HUES48 (cell line): Measurements from ENCODE around the gene ACADVL.
A peak's percentile ranks its signal among the peaks of the same experiment; 100 is the strongest.

Source experiments
- H3K27ac ChIP-seq: one replicate; pipeline ENCODE4 v1.7.0; 2013; ENCODE audit warnings: low read depth, low read length, inconsistent platforms
- H3K27me3 ChIP-seq: 2 replicates; pipeline ENCODE4 v1.6.1; 2013; ENCODE audit warnings: mild to moderate bottlenecking, low read length; ENCODE audit not compliant: control insufficient read depth, insufficient read depth
- H3K36me3 ChIP-seq: 2 replicates; pipeline ENCODE4 v1.6.1; 2013; ENCODE audit warnings: low read length; ENCODE audit not compliant: control insufficient read depth, insufficient read depth
- H3K4me1 ChIP-seq: 2 replicates; pipeline ENCODE4 v1.6.1; 2013; ENCODE audit warnings: mild to moderate bottlenecking, low read length; ENCODE audit not compliant: control insufficient read depth, insufficient read depth
- H3K4me3 ChIP-seq: 2 replicates; pipeline ENCODE4 v1.5.1; 2013; ENCODE audit warnings: mild to moderate bottlenecking, low read depth, low read length
- H3K9ac ChIP-seq: 2 replicates; pipeline ENCODE4 v1.6.1; 2013; ENCODE audit warnings: mild to moderate bottlenecking, low read depth, low read length, moderate library complexity
- H3K9me3 ChIP-seq: 2 replicates; pipeline ENCODE4 v1.6.1; 2013; ENCODE audit warnings: low read length; ENCODE audit not compliant: control insufficient read depth, insufficient read depth

The ACADVL gene

DNA sequence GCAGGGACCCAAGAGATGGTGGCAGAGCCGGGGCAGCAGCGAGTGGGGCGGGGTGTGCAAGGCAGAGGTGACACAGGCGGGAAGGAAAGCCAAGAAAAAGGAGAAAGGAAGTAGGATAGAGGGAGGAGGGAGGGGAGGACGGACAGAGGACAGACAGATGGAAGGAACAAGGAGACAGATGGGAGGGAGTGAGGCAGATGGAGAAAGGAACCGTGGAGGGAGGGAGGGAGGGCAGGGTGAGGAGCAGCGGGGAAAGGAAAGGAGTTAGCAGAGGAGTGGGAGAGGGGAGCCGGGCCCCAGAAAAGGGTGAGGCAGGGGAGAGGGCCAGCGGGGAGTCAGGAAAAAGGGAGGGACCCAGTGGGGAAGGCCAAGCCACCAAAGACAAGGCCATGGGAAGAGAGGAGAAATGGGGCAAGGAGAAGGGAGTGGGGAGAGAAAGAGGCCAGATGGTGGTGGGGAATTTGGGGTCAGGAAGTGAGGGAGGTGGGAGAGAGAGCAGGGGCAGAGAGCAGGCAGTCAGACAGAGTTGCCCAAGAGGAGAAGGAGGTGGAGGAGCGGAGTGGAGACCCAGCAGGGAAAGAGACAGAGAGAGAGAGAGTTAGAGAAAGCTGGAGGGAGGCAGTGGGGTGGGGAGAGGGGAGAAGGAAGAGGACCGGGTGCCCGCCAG, 27.3 kb upstream of the ACADVL start:
- Histone ChIP-seq H3K4me3 (no peak overlapping the region), H3K9ac (no peak overlapping the region), H3K9me3 (no peaks in the 10 kb centered on the region), H3K27me3 (no peaks in the 10 kb centered on the region), H3K27ac (no peak overlapping the region), H3K36me3 (peaks cover 62% of the 10 kb centered on the region), H3K4me1 (no peaks in the 10 kb centered on the region)

DNA sequence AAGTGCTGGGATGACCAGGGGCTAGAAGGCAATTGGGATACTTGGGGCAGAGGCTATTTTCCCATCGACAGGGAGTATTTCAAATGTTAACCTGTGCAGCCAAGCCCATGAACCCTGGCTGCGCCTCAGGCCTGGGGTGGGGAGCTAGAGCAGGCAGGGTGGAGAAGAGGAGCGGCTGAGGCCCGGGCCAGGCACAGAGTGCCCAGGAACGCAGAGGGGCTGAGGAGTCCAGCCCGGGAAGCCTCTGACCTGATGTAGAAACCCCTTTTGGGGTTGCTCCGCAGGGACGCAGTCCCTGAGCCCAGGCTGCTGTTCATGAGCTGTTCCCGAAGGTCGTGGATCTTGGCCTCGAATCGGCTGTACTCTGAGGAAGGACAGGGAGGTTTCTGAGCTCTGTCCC, 23.8 kb upstream of the ACADVL start:
- H3K36me3 ChIP-seq = peaks cover 64% of the 10 kb centered on the region
- no peak overlapping the region for H3K4me3 ChIP-seq
- no peak overlapping the region for H3K9ac ChIP-seq
- H3K9me3 ChIP-seq = no peaks in the 10 kb centered on the region
- H3K27me3 ChIP-seq = no peaks in the 10 kb centered on the region
- no peak overlapping the region for H3K27ac ChIP-seq
- H3K4me1 ChIP-seq = no peaks in the 10 kb centered on the region

DNA sequence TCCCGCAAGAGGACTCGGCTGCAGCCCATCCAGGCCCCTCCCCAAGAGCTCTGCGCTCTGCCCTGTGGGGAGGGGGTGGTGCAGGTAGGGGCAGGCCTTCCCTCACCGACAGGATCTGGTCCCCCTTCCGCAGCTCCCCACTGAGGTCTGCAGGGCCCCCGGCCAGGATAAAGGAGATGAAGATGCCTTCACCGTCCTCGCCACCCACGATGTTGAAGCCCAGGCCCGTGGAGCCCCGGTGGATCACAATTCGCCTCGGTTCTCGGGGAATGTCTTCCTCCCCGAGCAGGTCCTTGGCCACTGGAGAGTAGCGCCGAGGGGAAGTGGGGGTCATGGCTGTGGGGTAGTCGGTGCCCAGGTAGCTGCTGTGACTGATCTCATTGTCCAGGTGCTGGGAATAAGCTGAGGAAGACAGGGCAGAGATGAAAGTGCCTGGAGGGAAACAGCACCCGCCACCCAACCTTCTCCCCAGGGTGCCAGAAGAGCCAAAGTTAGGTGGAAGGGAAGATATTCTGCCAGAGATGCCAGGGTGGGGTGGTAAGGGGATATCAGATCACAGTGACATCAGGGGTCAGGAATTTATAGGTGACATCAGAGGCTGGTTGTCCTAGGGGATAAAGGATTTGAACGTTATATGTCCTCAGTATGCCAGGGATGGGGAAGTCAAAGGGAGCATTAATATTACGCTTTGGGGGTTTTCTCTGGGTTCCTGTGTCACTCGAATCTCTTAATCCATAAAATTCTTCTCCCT, 22.9 kb upstream of the ACADVL start:
- Histone ChIP-seq H3K27me3 (no peaks in the 10 kb centered on the region), H3K27ac (no peak overlapping the region), H3K9me3 (no peaks in the 10 kb centered on the region), H3K9ac (no peak overlapping the region), H3K4me3 (no peak overlapping the region), H3K36me3 (peaks cover 64% of the 10 kb centered on the region), H3K4me1 (no peaks in the 10 kb centered on the region)

DNA sequence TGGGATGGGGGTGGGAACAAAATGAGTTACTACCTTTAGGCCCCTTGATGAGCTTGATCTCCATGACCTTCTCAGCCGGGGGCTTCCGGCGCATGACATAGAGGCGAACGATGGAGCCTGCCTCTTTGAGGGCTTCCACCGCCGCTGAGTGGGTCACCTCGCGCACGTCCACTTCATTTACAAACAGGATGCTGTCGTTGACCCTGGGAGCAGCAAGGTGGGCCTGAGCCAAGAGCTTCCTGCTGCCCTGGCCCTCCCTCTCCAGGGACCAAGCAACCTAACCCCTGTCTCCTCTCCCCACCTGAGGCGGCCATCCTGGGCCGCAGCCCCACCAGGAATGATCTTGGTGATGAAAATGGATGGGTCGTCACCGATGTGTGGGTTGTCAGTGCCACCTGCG, 16.3 kb upstream of the ACADVL start:
- H3K9me3 ChIP-seq = no peaks in the 10 kb centered on the region
- no peak overlapping the region for H3K9ac ChIP-seq
- H3K27ac ChIP-seq = no peak overlapping the region
- H3K4me3 ChIP-seq = no peak overlapping the region
- peaks cover 5% of the 10 kb centered on the region; the same call in 1 of the 2 replicates for H3K4me1 ChIP-seq
- peaks cover 37% of the 10 kb centered on the region for H3K36me3 ChIP-seq
- no peaks in the 10 kb centered on the region for H3K27me3 ChIP-seq

DNA sequence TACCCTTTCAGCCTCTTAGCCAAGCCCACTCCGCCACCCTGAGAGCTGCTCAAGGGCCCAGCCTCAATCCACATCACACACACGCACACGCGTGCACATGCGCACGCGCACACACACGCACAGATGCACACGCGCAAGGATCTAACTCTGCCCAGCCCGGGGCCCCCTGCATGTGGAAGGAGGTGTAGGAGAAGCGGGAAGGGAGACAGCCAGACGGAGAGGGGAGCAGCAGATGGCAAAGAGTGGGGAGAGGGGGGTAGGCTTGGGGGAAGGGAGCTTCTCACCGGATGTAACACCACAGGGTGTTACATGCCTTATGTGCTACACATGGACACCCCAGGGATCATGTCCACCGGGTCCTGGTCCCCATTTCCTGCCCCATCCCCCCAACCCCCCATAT, 15.4 kb upstream of the ACADVL start:
- peak overlapping the region; percentile 66 for H3K4me3 ChIP-seq
- no peak overlapping the region for H3K9ac ChIP-seq
- no peaks in the 10 kb centered on the region for H3K9me3 ChIP-seq
- H3K27ac ChIP-seq = peak overlapping the region; percentile 86
- H3K36me3 ChIP-seq = peaks cover 37% of the 10 kb centered on the region
- H3K27me3 ChIP-seq = no peaks in the 10 kb centered on the region
- peaks cover 14% of the 10 kb centered on the region; the same call in 1 of the 2 replicates for H3K4me1 ChIP-seq

DNA sequence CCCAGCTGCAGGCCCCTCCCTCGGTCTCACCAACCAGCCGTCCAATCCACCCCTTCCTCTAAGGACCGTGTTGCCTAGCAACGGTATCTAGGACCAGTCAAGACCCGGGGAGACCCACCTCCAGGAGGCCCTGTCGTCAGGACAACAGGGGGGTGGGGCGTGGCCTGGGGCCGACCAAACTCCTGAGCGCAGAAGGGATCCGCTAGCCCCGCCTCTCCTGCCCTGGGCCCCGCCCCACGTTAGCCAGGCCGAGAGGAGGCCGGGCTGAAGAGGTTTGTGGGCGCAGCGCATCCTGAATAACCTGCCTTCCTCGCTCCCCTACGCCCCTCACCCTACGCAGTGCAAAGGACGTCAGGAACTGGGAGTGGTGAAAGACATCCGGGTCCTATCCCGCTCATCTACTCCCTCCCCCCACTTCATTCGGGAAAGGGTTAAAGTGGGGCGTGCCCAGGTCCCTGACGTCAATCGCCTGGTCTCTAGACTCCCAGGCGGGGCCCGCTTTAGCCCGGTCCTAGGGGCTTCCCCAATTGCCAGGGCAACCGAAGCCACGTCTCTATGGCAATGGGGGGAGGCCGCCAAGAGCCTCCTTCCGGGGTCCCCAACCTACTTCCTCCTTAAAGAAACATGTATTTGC, 14.8 kb upstream of the ACADVL start:
- H3K4me3 ChIP-seq = peak overlapping the region; percentile 66
- peak overlapping the region; percentile 86 for H3K27ac ChIP-seq
- H3K4me1 ChIP-seq = peaks cover 14% of the 10 kb centered on the region
- H3K9me3 ChIP-seq = no peaks in the 10 kb centered on the region
- H3K27me3 ChIP-seq = no peaks in the 10 kb centered on the region
- H3K9ac ChIP-seq = no peak overlapping the region
- peaks cover 36% of the 10 kb centered on the region for H3K36me3 ChIP-seq

DNA sequence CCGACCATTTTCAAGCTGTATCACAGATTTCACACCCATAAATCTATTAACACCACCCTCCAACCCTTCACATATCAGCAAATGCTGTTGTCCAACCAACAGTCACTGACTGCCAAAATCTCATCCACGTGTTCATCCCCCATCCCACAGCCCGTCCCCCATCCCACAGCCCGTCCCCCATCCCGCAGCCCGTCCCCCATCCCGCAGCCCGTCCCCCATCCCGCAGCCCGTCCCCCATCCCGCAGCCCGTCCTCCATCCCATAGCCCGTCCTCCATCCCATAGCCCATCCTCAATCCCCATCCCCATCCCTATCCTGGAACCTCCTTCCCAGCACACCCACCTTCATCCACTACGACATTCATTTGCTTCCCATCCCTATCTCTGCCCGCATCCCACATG, 14.2 kb upstream of the ACADVL start:
- Histone ChIP-seq H3K27me3 (no peaks in the 10 kb centered on the region), H3K4me1 (peaks cover 21% of the 10 kb centered on the region), H3K9me3 (no peaks in the 10 kb centered on the region), H3K27ac (peak overlapping the region; percentile 86), H3K4me3 (peak overlapping the region; percentile 66), H3K9ac (no peak overlapping the region), H3K36me3 (peaks cover 30% of the 10 kb centered on the region)

DNA sequence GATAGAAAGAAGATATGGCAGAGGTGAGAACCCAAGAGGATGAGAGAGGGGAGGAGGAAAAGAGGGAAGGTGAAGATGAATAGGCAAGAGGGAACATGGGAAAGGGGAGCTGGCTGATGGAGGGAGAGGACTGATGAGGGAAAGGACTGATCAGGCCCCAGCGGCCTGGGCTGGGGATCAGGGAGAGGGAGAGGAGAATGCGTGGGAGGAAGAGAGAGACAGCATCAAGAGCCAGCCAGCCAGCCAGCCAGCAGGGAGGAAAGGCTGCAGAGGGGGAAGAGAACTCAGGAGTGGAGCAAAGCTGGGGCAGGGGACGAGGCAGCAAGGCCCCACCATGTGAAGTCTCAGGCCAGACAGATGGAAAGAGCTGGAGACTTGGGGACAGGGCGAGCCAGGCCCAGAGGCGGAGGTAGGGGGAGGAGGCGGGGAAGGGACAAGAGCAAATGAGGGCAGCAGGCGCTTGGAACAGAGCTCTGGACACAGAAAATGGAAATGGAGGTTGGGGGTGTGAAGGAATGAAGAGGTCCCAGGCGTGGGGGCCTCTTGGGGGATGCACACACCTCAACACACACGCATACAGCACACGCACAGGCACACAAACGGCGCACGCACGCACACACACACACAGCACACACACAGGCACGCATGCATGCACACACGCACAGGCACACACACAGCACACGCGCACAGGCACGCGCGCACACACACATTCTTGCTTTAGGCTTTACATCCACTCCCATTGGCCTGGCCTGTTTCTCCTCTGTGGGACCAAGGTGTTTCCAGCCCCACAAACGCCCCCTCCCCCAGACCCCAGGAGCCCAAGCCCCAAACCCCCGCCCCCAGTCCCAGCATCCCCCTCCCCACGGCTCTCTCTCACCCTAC, 12.4 kb upstream of the ACADVL start:
- Histone ChIP-seq H3K4me1 (peaks cover 33% of the 10 kb centered on the region), H3K27me3 (no peaks in the 10 kb centered on the region), H3K36me3 (peaks cover 17% of the 10 kb centered on the region), H3K4me3 (peak overlapping the region; percentile 51; the same call in 1 of the 2 replicates), H3K9ac (no peak overlapping the region), H3K9me3 (no peaks in the 10 kb centered on the region), H3K27ac (no peak overlapping the region)

DNA sequence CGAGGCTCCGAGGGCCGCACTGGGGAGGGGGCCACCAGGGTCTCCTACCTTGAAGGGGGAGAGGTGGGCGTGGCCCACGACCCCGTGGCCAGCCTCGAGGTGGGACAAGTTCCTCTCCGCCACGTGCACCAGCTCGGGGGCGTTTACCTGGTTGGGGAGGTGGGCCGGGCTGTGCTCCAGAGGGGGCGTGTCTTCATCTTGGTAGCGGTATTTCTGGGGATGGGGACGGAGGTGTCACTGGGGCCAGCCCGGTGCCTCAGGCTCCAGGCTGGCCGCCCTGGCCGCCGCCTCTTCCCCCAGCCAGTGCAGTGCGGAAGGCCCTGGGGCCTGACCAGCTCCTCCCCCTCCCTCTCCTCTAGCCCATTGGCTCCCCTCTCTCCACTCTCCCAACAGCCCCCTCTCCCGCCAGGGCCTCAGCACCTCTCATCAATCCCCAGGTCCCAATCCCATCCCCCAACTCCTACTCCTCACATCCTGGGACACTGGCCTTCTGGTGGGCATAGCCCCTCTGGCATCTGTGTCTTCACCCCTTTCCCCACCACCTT, 11.6 kb upstream of the ACADVL start:
- Histone ChIP-seq H3K9ac (no peak overlapping the region), H3K4me1 (peaks cover 33% of the 10 kb centered on the region), H3K27me3 (no peaks in the 10 kb centered on the region), H3K9me3 (no peaks in the 10 kb centered on the region), H3K36me3 (peaks cover 10% of the 10 kb centered on the region), H3K27ac (peak overlapping the region; percentile 6), H3K4me3 (peak overlapping the region; percentile 51)

DNA sequence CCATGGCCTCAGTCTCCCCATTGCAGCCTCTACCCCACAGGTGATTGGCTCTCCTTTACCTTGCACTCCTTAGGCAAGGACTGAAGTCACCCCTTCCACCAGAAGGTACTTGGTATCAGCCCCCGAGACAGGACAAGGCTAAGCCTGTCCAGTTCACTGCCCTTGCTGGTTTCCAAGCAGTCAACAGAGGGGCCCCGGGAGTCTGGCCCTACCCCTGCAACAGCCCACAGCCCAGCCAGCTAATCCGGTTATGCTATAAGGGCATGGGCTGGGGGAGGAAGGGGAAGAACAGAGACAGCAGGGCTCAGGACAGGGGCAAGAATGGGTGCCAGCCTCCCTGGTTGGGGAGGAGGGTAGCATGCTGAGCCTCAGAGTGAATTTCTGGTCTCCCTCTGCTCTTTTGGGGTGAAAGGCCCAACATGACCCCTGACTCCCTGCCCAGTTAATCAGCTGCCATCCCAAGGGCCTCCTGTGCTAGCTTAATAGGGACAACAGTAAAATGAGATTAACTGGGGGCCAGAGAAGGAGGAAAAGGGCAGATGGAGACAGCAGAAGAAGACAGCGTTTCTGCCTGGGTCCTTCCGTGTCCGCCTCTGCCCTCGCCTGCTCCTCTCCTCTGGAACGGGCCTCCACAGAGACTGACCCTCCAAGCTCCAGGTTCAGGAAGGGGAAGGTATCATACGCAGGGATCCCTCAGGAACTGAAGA, 10.8 kb upstream of the ACADVL start:
- Histone ChIP-seq H3K36me3 (peaks cover 2% of the 10 kb centered on the region; the same call in 1 of the 2 replicates), H3K27me3 (no peaks in the 10 kb centered on the region), H3K4me1 (peaks cover 38% of the 10 kb centered on the region), H3K9me3 (no peaks in the 10 kb centered on the region), H3K4me3 (peak overlapping the region; percentile 51; the same call in 1 of the 2 replicates), H3K9ac (no peak overlapping the region), H3K27ac (peak overlapping the region; percentile 6)
